Cortex of kidney (tissue), 1 donor: ENCODE data around the gene NUDT4.
A peak's percentile ranks its signal among the peaks of the same experiment; 100 is the strongest.

Experiments
- DNase-seq: peaks from one replicate; lab custom pipeline; 2025; lab: John Stamatoyannopoulos, UW

NUDT4 gene

GRCh38 chr12:93377252-93378195 lies at the start of gene NUDT4:
Gene NUDT4 (plus strand): TSS chr12:93377925. CDS start chr12:93378323, 398 bp downstream.
- peak; percentile 54 for DNase-seq

GRCh38 chr12:93333054-93333453 lies 44.7 kb upstream of the NUDT4 start:
- DNase-seq = no peak

GRCh38 chr12:93333828-93334227 lies 43.9 kb upstream of the NUDT4 start:
- no peak for DNase-seq

- DNase-seq = no peak
Observed at GRCh38 chr12:93335603-93336162, 42.0 kb upstream of the NUDT4 start.

- DNase-seq = no peak
Observed at GRCh38 chr12:93336291-93336741, 41.4 kb upstream of the NUDT4 start.

GRCh38 chr12:93338598-93338997 lies 39.1 kb upstream of the NUDT4 start:
- no peak for DNase-seq

- DNase-seq = no peak
Observed at GRCh38 chr12:93339695-93340094, 38.0 kb upstream of the NUDT4 start.

GRCh38 chr12:93341409-93342049 lies 36.2 kb upstream of the NUDT4 start:
- no peak for DNase-seq

GRCh38 chr12:93347054-93347785 lies 30.5 kb upstream of the NUDT4 start:
- DNase-seq = no peak

GRCh38 chr12:93348575-93349435 lies 28.9 kb upstream of the NUDT4 start:
- no peak for DNase-seq

- no peak for DNase-seq
Observed at GRCh38 chr12:93351726-93352125, 26.0 kb upstream of the NUDT4 start.

GRCh38 chr12:93352321-93352720 lies 25.4 kb upstream of the NUDT4 start:
- no peak for DNase-seq

- DNase-seq = no peak
Observed at GRCh38 chr12:93356214-93356613, 21.5 kb upstream of the NUDT4 start.

- no peak for DNase-seq
Observed at GRCh38 chr12:93358058-93358457, 19.7 kb upstream of the NUDT4 start.

GRCh38 chr12:93358821-93359220 lies 18.9 kb upstream of the NUDT4 start:
- no peak for DNase-seq

- DNase-seq = no peak
Observed at GRCh38 chr12:93360688-93361087, 17.0 kb upstream of the NUDT4 start.

- no peak for DNase-seq
Observed at GRCh38 chr12:93361151-93361919, 16.4 kb upstream of the NUDT4 start.

GRCh38 chr12:93363841-93364297 lies 13.9 kb upstream of the NUDT4 start:
- no peak for DNase-seq

- no peak for DNase-seq
Observed at GRCh38 chr12:93365616-93366405, 11.9 kb upstream of the NUDT4 start.
